Measurements from ENCODE around the gene XDH.

The XDH gene

DNA sequence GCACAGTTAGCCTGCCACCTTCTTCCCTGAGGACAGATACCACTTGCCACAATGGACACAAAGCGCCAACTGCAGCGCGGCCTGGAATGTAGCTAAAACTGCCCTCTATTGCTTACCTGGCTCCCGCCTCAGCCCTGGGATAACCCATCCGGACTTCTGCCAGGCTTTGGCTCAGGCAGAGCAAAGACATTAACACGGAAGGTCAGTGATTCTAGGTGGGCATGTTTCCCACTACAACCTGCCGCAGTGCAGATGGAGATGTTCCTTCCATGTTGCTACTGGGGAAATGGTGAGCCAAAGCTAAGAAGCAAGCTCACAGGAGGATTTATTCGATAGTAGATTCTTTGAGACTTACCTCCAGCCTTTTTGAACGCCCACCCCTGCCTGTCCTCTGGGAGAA, 74.8 kb downstream of the XDH start:
- Mint-ChIP-seq H3K36me3 (no peaks in the 10 kb centered on the region), H3K4me3 (no peak overlapping the region), H3K27me3 (peaks cover 10% of the 10 kb centered on the region), H3K9me3 (no peaks in the 10 kb centered on the region), H3K27ac (no peak overlapping the region), H3K4me1 (no peaks in the 10 kb centered on the region)
- no peak for DNase-seq (ENCODE audit: low spot score in 2 of 2)
- ATAC-seq (ENCODE audit: low read depth) = no peak

DNA sequence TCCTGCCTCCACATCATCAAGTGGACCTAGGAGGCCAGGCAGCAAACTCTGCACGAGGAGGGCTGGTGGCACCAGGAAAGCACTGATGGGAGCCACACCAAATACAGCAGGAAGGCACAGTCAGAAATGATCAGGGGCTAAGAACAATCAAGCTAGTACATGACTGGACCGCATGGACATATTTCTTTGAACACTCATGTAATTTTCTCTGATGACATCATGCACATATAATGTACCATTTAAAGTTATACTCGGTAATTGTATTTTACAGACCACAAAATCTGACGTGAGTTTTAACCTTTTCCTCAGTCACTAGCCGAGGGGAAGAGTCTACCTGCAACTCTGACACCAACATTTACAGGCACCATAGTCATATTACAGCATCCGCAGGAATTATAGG, 76.7 kb downstream of the XDH start:
- H3K9me3 Mint-ChIP-seq = no peaks in the 10 kb centered on the region
- no peak overlapping the region for H3K4me3 Mint-ChIP-seq
- H3K36me3 Mint-ChIP-seq = no peaks in the 10 kb centered on the region
- H3K27me3 Mint-ChIP-seq = peaks cover 9% of the 10 kb centered on the region
- no peak for DNase-seq (ENCODE audit: low spot score in 2 of 2)
- H3K27ac Mint-ChIP-seq = no peak overlapping the region
- ATAC-seq (ENCODE audit: low read depth) = no peak
- H3K4me1 Mint-ChIP-seq = no peaks in the 10 kb centered on the region

DNA sequence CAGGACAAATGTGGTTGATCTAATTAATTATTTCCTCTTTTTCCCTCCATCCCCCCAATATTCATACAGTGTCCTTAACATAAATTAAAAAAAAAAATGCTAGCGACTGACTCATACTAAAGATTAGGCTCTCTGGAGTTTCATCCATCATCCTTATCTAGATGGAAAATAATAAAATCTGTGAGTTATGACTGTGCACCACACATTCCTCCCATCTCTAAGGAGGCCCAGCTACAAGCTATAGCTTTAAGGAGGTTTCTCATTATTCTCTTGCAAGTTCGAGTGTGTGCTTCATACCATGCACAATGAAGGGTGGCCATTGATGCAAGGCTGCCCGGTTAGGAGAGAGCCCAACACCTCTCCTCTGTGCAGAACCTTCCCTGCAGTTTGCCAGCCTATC, 77.3 kb downstream of the XDH start:
- H3K4me3 Mint-ChIP-seq = no peak overlapping the region
- H3K27ac Mint-ChIP-seq = no peak overlapping the region
- peaks cover 9% of the 10 kb centered on the region for H3K27me3 Mint-ChIP-seq
- ATAC-seq (ENCODE audit: low read depth) (no peak), DNase-seq (ENCODE audit: low spot score in 2 of 2) (no peak)
- H3K36me3 Mint-ChIP-seq = no peaks in the 10 kb centered on the region
- H3K4me1 Mint-ChIP-seq = no peaks in the 10 kb centered on the region
- no peaks in the 10 kb centered on the region for H3K9me3 Mint-ChIP-seq

DNA sequence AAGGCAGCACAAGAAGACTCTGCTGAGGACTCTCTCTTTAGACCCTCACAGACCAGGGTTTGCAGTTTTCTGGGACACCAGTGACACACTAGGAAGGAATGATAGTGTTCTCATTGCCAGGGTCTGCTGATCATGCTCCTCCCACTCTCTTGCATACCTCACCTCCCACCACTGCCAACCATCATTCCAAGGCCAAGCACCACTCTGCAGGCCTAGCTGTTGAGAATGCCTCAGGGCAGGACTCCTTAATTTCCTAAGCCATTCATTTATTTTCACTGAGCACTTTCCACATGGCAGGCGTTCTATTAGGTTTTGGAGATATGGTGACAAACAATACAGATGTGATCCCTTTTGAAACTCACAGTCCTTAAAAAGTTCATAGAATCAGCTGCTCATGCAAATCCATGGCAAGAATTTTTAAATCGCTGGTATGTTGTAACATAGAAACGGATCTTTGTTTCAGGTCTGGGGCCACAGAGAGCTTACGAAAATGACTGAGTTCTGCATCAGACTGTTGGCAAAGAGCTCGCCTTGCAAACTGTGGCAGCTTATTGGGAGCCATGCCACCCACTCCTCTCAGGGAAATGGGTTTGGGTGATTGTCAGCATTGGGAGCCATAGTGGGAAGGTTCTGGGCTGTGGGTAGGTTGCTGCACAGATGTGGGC, 78.5 kb downstream of the XDH start:
- DNase-seq (ENCODE audit: low spot score in 2 of 2) (no peak), ATAC-seq (ENCODE audit: low read depth) (no peak)
- Mint-ChIP-seq H3K27me3 (peaks cover 8% of the 10 kb centered on the region), H3K9me3 (no peaks in the 10 kb centered on the region), H3K36me3 (no peaks in the 10 kb centered on the region), H3K4me3 (no peak overlapping the region), H3K4me1 (peaks cover 7% of the 10 kb centered on the region), H3K27ac (no peak overlapping the region)

DNA sequence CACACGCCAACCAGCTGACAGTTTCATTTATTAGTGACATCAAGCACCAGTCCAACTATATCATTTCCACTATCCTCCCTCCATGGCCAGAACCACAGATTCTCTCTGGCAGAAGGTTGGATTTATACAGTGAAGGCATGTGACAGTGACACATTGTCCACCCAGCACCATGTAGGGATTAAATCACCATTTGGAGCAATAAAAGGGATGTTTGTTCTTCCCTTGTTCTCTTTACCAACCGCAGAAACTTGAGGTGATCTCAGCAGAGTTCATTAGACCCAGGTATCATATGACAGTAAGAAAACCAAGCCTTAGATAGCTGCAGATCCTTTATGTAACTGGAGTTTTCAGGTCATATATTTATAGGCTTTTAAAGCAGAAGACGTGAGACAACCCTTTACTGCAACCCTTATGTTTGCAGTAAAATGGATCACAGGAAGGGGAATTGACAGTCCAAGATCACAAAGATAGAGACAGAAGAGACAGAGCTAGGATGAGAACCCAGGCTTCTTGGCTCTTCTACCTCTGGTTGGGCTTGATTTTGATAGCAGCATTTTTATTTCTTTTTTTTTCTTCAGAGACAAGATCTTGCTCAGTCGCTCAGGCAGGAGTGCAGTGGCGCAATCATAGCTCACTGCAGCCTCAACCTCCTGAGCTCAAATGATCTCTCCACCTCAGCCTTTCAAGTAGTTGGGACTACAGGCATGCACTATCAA, 80.1 kb downstream of the XDH start:
- H3K36me3 Mint-ChIP-seq = no peaks in the 10 kb centered on the region
- H3K27ac Mint-ChIP-seq = no peak overlapping the region
- peaks cover 11% of the 10 kb centered on the region for H3K4me1 Mint-ChIP-seq
- DNase-seq (ENCODE audit: low spot score in 2 of 2) (no peak), ATAC-seq (ENCODE audit: low read depth) (no peak)
- no peaks in the 10 kb centered on the region for H3K9me3 Mint-ChIP-seq
- no peak overlapping the region for H3K4me3 Mint-ChIP-seq
- peaks cover 4% of the 10 kb centered on the region for H3K27me3 Mint-ChIP-seq

DNA sequence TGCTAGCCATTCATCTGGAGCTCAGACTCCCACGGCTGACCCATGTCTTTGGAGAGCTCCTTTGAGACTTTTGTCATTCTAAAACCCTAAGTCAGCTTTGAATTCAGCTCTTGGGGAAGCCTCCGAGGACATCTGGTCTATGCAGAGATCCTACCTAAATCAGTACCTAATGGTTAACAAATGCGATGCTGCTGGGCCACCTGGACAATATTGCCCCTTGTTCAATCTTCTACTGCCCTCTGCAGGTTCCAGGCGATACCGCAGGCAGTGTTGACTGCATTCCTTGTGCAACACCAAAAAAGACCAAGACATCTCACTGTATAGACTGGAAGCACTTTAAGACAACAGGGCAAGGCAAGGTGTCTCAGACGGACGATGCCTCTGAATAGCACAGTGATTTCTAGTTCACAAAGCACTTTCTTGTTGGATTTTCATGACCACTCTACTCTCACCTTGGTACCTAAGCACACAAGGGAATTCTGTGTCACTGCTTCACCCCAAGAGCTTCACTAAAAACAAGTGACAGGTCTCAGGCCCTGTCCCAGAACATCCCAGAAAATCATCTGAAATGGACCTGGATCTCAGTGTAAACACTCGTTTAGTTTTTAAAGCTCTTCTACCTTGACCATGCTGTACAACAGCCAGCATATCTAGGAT, 80.9 kb downstream of the XDH start:
- H3K4me1 Mint-ChIP-seq = peaks cover 11% of the 10 kb centered on the region
- H3K27ac Mint-ChIP-seq = no peak overlapping the region

DNA sequence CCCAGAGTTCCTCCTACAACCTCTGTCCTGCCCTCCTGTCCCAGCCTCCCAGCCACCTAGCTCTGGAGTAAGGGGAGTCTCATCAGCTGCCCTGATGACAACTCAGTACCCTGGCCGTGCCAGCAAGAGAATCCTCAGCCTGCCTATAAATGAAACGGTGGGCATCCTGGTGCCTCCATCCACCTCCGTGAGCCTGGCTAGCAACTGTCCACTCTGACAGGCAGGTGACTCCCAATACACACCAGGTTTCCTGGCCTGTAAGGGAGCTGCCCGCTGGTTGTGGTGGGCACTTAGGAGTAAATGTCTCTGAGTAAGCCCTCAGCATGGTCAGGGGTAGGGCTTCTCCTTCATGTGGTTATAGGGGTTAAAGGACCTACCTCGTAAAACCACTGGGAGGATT, 81.5 kb downstream of the XDH start:
- H3K4me3 Mint-ChIP-seq = no peak overlapping the region
- peaks cover 11% of the 10 kb centered on the region for H3K4me1 Mint-ChIP-seq
- peaks cover 4% of the 10 kb centered on the region for H3K27me3 Mint-ChIP-seq
- no peak for DNase-seq (ENCODE audit: low spot score in 2 of 2)
- H3K27ac Mint-ChIP-seq = no peak overlapping the region
- H3K9me3 Mint-ChIP-seq = no peaks in the 10 kb centered on the region
- H3K36me3 Mint-ChIP-seq = no peaks in the 10 kb centered on the region
- ATAC-seq (ENCODE audit: low read depth) = no peak

More for the DNA sequence above, 80.9 kb downstream of the XDH start:
- Mint-ChIP-seq H3K36me3 (no peaks in the 10 kb centered on the region), H3K27me3 (peaks cover 4% of the 10 kb centered on the region), H3K4me3 (no peak overlapping the region), H3K9me3 (no peaks in the 10 kb centered on the region)
- ATAC-seq (ENCODE audit: low read depth) = peak; percentile 95
- peak; percentile 84 to 89 for DNase-seq (ENCODE audit: low spot score in 2 of 2)

DNA sequence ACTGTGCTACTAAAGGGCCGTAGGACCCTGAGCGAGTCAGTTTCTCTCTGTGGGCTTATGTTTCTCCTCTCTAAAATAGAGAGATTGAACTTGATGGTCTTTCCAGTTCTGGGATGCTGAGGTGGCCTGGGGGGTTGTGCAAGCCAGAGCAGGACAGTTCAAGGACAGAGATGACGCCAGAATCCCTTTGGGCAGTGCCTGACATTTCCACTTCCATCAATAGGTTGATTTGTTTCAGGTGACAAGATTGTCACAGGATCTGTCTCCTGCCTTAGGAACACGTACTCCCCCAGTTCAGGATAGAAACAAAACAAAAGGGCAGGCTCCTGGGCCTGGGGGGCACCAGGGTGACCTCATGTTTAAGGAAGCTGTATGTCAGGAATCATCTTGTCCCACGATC, 82.0 kb downstream of the XDH start:
- ATAC-seq (ENCODE audit: low read depth) (no peak), DNase-seq (ENCODE audit: low spot score in 2 of 2) (no peak)
- Mint-ChIP-seq H3K4me1 (peaks cover 11% of the 10 kb centered on the region), H3K9me3 (no peaks in the 10 kb centered on the region), H3K4me3 (no peak overlapping the region), H3K27ac (peak overlapping the region; percentile 12), H3K36me3 (no peaks in the 10 kb centered on the region), H3K27me3 (peaks cover 4% of the 10 kb centered on the region)

DNA sequence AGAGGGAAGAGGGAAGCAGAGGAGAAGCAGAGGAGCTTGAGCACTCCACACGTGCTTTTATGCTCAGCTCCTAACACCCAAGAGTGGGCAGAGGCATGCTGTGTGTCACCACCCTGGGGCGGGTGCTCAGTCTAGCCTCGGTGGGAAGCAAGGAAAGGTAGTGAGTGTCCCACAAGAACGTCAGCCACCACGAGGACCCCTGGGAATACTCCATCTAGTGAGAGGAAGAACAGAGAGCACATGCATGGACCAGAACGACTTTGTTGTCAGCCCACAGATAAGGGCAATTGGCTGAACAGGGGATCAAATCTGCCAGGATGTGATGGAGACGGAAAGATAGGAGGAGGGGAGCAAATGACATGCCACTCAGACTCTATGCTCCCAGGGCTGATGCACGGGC, 83.4 kb downstream of the XDH start:
- ATAC-seq (ENCODE audit: low read depth) (peak; percentile 52), DNase-seq (ENCODE audit: low spot score in 2 of 2) (no peak)
- H3K4me1 Mint-ChIP-seq = peaks cover 11% of the 10 kb centered on the region
- peak overlapping the region; percentile 42 for H3K27ac Mint-ChIP-seq
- H3K4me3 Mint-ChIP-seq = no peak overlapping the region
- H3K27me3 Mint-ChIP-seq = peaks cover 4% of the 10 kb centered on the region
- H3K9me3 Mint-ChIP-seq = no peaks in the 10 kb centered on the region
- no peaks in the 10 kb centered on the region for H3K36me3 Mint-ChIP-seq

DNA sequence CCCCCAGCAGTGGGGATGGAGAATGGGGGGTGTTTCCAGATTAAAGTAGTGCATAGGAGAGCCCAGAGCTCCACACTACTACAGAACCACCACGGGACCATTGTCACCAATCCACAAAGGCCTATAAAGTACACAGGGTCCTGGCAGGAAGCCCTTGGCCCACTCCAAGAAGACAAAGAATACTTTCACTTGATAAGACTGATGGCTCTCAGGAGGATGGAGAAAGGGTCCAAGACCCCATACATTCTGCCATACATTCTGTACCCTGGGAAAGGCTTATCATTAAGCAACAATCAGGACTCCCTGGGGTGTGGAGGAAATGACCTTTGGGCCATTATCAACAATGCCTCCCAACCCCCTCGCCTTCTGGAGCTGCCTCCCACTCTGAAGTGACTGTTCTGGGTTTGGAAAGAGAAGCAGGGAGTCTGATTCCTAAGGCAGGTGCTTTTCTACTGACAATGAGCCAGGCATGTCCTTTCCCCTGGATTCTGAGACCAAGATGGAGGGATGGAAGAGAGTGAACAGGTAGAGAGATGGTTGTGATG, 85.4 kb downstream of the XDH start:
- no peak overlapping the region for H3K4me3 Mint-ChIP-seq

DNA sequence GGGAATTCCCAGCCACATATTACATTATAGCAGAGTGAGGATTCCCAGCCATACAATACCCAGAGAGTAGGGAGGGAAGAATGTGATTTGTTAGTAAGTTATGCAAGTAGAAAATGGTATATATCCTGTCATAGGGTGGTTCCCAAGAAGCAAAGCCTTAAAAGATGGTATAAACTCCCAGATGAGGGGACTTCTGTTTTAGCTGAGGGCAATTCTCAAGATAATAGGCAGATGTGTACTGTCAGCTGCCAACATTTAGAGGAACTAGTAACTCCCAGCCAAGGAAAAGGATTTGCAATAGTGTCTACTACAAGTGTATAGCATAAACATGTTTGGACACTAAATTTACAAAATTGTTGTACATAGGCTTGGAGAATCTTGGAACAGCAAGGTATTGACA, 86.5 kb downstream of the XDH start:
- Mint-ChIP-seq H3K4me1 (peaks cover 25% of the 10 kb centered on the region), H3K4me3 (no peak overlapping the region), H3K27me3 (no peaks in the 10 kb centered on the region), H3K36me3 (no peaks in the 10 kb centered on the region), H3K9me3 (no peaks in the 10 kb centered on the region), H3K27ac (no peak overlapping the region)
- ATAC-seq (ENCODE audit: low read depth) = no peak
- no peak for DNase-seq (ENCODE audit: low spot score in 2 of 2)

More for the DNA sequence above, 85.4 kb downstream of the XDH start:
- no peak for ATAC-seq (ENCODE audit: low read depth)
- no peaks in the 10 kb centered on the region for H3K9me3 Mint-ChIP-seq
- H3K4me1 Mint-ChIP-seq = peaks cover 20% of the 10 kb centered on the region
- H3K27ac Mint-ChIP-seq = no peak overlapping the region
- H3K36me3 Mint-ChIP-seq = no peaks in the 10 kb centered on the region
- no peaks in the 10 kb centered on the region for H3K27me3 Mint-ChIP-seq
- DNase-seq (ENCODE audit: low spot score in 2 of 2) = no peak

DNA sequence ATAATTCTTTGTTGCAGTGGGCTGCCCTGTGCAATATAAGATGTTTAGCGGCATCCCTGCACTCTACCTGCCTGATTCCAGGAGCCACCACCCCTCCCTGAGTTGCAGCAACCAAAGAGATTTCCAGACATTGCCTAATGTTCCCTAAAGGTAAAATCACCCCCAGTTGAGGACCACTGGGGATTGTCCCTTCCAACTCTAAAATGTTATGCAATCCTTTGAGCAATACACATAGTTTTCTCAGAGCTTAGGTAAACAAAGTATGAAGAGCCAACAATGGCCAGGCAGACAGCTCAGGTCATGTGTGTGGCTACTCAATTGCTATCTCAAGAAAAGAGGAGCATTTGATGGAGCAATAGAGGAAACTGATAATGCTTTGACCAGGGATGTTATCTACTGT, 87.0 kb downstream of the XDH start:
- ATAC-seq (ENCODE audit: low read depth) = no peak
- Mint-ChIP-seq H3K9me3 (no peaks in the 10 kb centered on the region), H3K27ac (no peak overlapping the region), H3K36me3 (no peaks in the 10 kb centered on the region), H3K27me3 (no peaks in the 10 kb centered on the region), H3K4me1 (peaks cover 26% of the 10 kb centered on the region), H3K4me3 (no peak overlapping the region)
- DNase-seq (ENCODE audit: low spot score in 2 of 2) = no peak

DNA sequence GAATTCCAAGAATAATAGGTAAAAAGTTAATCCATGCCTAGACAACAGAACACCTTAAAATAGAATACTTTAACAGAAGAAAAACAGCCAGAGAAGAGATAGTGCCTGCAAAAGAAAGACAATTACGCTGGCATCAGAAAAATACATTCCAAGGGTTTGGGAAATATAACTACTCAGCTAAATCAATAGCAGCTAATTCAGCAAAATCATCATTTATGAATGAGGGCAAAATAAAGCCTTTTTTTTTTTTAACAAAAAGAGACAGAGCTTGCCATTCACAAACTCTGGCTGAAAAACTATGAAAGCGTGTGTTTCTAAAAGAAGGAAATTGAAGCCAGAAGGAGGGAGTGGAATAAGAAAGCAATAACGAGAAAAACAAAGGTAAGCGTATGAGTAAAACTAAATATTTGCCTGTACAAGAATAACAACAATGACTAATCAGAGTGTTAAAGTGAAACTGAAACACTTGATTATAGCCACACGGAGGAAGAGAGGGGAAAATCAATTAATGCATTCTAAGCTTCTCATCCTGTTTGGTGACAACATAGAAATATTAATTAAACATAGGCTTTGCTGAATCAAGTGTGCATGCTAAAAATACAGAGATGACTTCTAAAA, 90.4 kb downstream of the XDH start:
- H3K27me3 Mint-ChIP-seq = no peaks in the 10 kb centered on the region
- no peaks in the 10 kb centered on the region for H3K36me3 Mint-ChIP-seq
- peak overlapping the region; percentile 72 for H3K4me3 Mint-ChIP-seq
- DNase-seq (ENCODE audit: low spot score in 2 of 2) = no peak
- peaks cover 29% of the 10 kb centered on the region for H3K4me1 Mint-ChIP-seq
- peak; percentile 74 for ATAC-seq (ENCODE audit: low read depth)
- H3K27ac Mint-ChIP-seq = peak overlapping the region; percentile 77
- H3K9me3 Mint-ChIP-seq = no peaks in the 10 kb centered on the region

DNA sequence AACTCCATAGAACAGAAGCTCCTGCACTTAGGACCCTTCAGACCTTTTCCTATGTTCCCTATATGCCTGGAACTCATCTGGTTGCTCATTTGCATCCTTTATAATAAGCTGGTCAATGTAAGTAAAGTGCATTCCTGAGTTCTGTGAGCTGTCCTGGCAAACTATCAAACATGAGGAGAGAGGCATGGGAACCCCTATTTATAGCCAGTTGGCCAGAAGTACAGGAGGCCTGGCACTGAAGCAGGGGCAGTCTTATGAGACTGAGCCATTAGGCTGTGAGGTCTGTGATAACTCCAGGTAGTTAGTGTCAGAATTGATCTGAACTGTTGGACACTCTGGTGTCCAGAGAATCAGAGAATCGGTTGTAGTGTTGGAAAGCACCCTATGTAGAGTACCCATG, 92.2 kb downstream of the XDH start:
- Mint-ChIP-seq H3K4me3 (no peak overlapping the region), H3K27ac (peak overlapping the region; percentile 77)
- DNase-seq (ENCODE audit: low spot score in 2 of 2) = no peak

More for the DNA sequence above, 92.2 kb downstream of the XDH start:
- Mint-ChIP-seq H3K36me3 (no peaks in the 10 kb centered on the region), H3K9me3 (no peaks in the 10 kb centered on the region), H3K4me1 (peaks cover 39% of the 10 kb centered on the region), H3K27me3 (no peaks in the 10 kb centered on the region)
- no peak for ATAC-seq (ENCODE audit: low read depth)
